K562 (cell line): ENCODE measurements around the gene MAP7D1. TPM values are rescaled to one million over a fixed set of nuclear protein-coding genes. Genes with fewer than 3 reads are reported as not detected.

ENCODE experiments used
- CREM ChIP-seq: IDR thresholded peaks from 2 replicates; pipeline ENCODE4 v1.6.1; 2014; ENCODE audit warnings: antibody characterized with exemption, low read depth
- HDAC1 ChIP-seq, 2 experiments: fragments of 450-650 bp; IDR thresholded peaks; 2 replicates each; pipeline ENCODE4 v1.6.1; 2016 to 2017; ENCODE audit warnings: inconsistent platforms in 1 of 2, mild to moderate bottlenecking in 1 of 2, moderate library complexity in 1 of 2
- HDAC8 ChIP-seq: fragments of 450-650 bp; IDR thresholded peaks from 2 replicates; pipeline ENCODE4 v1.6.1; 2016; ENCODE audit warnings: mild to moderate bottlenecking, missing genetic modification characterization, moderate library complexity, missing compliant biosample characterization
- MTA2 ChIP-seq: fragments of 450-650 bp; IDR thresholded peaks from 2 replicates; pipeline ENCODE4 v1.6.1; 2016; ENCODE audit warnings: low read depth
- RB1 ChIP-seq: fragments of 450-650 bp; IDR thresholded peaks from 2 replicates; pipeline ENCODE4 v1.6.1; 2017; ENCODE audit warnings: low read depth, mild to moderate bottlenecking
- RBFOX2 ChIP-seq: fragments of 200-400 bp; formaldehyde crosslinking; IDR thresholded peaks from 2 replicates; pipeline ENCODE4 v1.6.1; 2017; ENCODE audit warnings: low read depth, mild to moderate bottlenecking, low read length, moderate library complexity
- SMAD4 ChIP-seq: fragments of 250-450 bp; sonication (Bioruptor Pico); conservative IDR thresholded peaks from 2 replicates; pipeline ENCODE4 v1.8.0; 2021; ENCODE audit warnings: inconsistent platforms, mild to moderate bottlenecking, moderate library complexity
- SP1 ChIP-seq: sonication (generic); formaldehyde crosslinking; IDR thresholded peaks from 2 replicates; pipeline ENCODE4 v1.8.1; 2022; ENCODE audit warnings: mild to moderate bottlenecking, missing genetic modification reagents
- STAT6 ChIP-seq: sonication (generic); formaldehyde crosslinking; IDR thresholded peaks from 2 replicates; pipeline ENCODE4 v1.8.1; 2023; ENCODE audit warnings: mild to moderate bottlenecking, missing genetic modification reagents
- TFAP4 ChIP-seq: sonication (generic); formaldehyde crosslinking; IDR thresholded peaks from 2 replicates; pipeline ENCODE4 v1.8.0; 2022; ENCODE audit warnings: missing genetic modification reagents, mild to moderate bottlenecking, moderate library complexity, borderline replicate concordance
- TRIM28 ChIP-seq: fragments of 450-650 bp; IDR thresholded peaks from 2 replicates; pipeline ENCODE4 v1.6.1; 2017
- polyA plus RNA-seq, 8 experiments: library from polyadenylated mRNA; depleted of rRNA in 4 of 8; stranded (reverse) in 5 of 8; unstranded in 3 of 8; fragments of >200 nt; fragmentation: Nextera tagmentation in 2 of 8; fragmentation: Illumina TruSeq in 1 of 8; extraction: Ambion mirVana in 2 of 8; extraction: Trizol in 1 of 8; gene quantifications; 2 replicates each; pipeline versions ENCODE4 v1.2.1 to v1.2.3, GENCODE V29; 2011 to 2014; ENCODE audit warnings: inconsistent platforms in 1 of 8, missing spikeins in 1 of 8
- total RNA-seq, 7 experiments: library from RNA; depleted of rRNA in 6 of 7; stranded (reverse); fragments of >200 nt in 6 of 7; fragmentation: Illumina TruSeq in 2 of 7; extraction: Trizol in 2 of 7; gene quantifications; 2 replicates each; pipeline versions ENCODE4 v1.2.1 to v1.2.3, GENCODE V29; 2011 to 2021; ENCODE audit warnings: low replicate concordance in 1 of 7
- TF ChIP-seq, protein P1 (sequence below): fragments of 450-650 bp; formaldehyde crosslinking; IDR thresholded peaks from 2 replicates; pipeline ENCODE4 v1.4.0; 2020; ENCODE audit warnings: mild to moderate bottlenecking, moderate library complexity
- TF ChIP-seq, protein P2 (sequence below), 2 experiments: fragments of 450-650 bp; IDR thresholded peaks; 2 replicates each; pipeline ENCODE4 v1.6.1; 2018; ENCODE audit warnings: mild to moderate bottlenecking in 2 of 2, low read depth in 1 of 2; ENCODE audit not compliant: partially characterized antibody in 2 of 2
- TF ChIP-seq, protein P3 (sequence below): fragments of 450-650 bp; IDR thresholded peaks from 2 replicates; pipeline ENCODE4 v1.6.1; 2017; ENCODE audit warnings: antibody characterized with exemption

MAP7D1 gene
- total and polyA plus RNA-seq, 9 of the 15 experiments (the other 6 are each of a cell fraction or from before 2014, with no cell fraction given), result 3.6 to 108 (median 34.5) TPM

DNA sequence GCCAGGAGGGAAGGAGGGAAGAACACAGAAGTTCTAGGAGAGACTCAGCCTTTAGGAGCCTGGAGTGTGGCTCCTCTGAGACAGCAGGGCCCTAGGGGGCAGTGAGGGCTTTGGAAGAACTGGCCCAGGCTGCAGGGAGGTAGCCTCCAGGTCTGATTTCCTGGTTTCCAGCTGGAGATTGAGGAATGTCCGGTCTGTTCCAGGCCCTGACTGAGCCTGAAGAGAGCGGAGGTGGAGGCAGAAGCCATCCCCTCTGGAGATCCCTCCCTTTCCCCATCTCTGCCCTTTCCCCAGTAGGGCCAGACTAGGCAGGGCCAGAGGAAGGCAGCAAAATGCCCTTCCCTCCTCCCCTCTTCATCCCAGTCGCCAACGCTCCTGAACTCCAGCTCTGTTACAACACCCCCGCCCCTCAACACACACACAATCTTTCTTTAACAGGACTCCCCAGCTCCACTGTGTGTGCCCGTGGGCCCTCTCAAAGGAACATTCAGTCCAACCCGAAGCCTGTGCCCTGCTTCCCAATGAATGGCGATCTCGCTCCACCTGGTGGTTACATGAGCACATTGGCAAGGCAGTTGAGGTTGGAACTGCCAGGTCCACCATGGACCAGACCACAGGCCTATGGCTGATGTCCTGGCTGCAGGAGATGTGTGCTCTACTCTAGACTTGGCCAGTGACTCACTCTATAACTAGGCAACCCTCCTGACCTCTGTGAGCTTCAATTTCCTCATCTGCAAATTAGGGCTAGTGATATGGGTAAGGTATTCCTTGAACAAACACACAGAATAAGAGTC lies 32.0 kb downstream of the MAP7D1 start (continued):
- TF ChIP-seq MTA2 (0 out of 2 replicates have a peak, but pooled peaks have one; percentile 19), SP1 (CRISPR knock-in tag) (0 out of 2 replicates have a peak, but pooled peaks have one; percentile 38), STAT6 (CRISPR knock-in tag) (peak; percentile 75; the same call in 1 of the 2 replicates), HDAC8 (0 out of 2 replicates have a peak, but pooled peaks have one; percentile 19), SMAD4 (CRISPR knock-in tag) (0 out of 2 replicates have a peak, but pooled peaks have one; percentile 46), HDAC1 (IDR thresholded peaks at IDR 0.05) (peak in 1 of 2 experiments; percentile 43; a peak in 1 of 4 replicates), TRIM28 (peak; percentile 89; the same call in 1 of the 2 replicates), CREM (0 out of 2 replicates have a peak, but pooled peaks have one; percentile 46), TFAP4 (CRISPR knock-in tag) (peak; percentile 67; the same call in 1 of the 2 replicates), RB1 (0 out of 2 replicates have a peak, but pooled peaks have one; percentile 38), RBFOX2 (peak; percentile 52)
- TF ChIP-seq, protein P1, sequence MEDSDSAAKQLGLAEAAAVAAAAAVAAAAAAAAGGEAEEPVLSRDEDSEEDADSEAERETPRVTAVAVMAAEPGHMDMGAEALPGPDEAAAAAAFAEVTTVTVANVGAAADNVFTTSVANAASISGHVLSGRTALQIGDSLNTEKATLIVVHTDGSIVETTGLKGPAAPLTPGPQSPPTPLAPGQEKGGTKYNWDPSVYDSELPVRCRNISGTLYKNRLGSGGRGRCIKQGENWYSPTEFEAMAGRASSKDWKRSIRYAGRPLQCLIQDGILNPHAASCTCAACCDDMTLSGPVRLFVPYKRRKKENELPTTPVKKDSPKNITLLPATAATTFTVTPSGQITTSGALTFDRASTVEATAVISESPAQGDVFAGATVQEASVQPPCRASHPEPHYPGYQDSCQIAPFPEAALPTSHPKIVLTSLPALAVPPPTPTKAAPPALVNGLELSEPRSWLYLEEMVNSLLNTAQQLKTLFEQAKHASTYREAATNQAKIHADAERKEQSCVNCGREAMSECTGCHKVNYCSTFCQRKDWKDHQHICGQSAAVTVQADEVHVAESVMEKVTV, result peak; percentile 96
- TF ChIP-seq, protein P2, sequence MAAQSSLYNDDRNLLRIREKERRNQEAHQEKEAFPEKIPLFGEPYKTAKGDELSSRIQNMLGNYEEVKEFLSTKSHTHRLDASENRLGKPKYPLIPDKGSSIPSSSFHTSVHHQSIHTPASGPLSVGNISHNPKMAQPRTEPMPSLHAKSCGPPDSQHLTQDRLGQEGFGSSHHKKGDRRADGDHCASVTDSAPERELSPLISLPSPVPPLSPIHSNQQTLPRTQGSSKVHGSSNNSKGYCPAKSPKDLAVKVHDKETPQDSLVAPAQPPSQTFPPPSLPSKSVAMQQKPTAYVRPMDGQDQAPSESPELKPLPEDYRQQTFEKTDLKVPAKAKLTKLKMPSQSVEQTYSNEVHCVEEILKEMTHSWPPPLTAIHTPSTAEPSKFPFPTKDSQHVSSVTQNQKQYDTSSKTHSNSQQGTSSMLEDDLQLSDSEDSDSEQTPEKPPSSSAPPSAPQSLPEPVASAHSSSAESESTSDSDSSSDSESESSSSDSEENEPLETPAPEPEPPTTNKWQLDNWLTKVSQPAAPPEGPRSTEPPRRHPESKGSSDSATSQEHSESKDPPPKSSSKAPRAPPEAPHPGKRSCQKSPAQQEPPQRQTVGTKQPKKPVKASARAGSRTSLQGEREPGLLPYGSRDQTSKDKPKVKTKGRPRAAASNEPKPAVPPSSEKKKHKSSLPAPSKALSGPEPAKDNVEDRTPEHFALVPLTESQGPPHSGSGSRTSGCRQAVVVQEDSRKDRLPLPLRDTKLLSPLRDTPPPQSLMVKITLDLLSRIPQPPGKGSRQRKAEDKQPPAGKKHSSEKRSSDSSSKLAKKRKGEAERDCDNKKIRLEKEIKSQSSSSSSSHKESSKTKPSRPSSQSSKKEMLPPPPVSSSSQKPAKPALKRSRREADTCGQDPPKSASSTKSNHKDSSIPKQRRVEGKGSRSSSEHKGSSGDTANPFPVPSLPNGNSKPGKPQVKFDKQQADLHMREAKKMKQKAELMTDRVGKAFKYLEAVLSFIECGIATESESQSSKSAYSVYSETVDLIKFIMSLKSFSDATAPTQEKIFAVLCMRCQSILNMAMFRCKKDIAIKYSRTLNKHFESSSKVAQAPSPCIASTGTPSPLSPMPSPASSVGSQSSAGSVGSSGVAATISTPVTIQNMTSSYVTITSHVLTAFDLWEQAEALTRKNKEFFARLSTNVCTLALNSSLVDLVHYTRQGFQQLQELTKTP (IDR thresholded peaks at IDR 0.05; ENCODE audit: low read depth in 1 of 2, partially characterized antibody in 2 of 2), result peak in 1 of 2 experiments; percentile 36
- TF ChIP-seq, protein P3, sequence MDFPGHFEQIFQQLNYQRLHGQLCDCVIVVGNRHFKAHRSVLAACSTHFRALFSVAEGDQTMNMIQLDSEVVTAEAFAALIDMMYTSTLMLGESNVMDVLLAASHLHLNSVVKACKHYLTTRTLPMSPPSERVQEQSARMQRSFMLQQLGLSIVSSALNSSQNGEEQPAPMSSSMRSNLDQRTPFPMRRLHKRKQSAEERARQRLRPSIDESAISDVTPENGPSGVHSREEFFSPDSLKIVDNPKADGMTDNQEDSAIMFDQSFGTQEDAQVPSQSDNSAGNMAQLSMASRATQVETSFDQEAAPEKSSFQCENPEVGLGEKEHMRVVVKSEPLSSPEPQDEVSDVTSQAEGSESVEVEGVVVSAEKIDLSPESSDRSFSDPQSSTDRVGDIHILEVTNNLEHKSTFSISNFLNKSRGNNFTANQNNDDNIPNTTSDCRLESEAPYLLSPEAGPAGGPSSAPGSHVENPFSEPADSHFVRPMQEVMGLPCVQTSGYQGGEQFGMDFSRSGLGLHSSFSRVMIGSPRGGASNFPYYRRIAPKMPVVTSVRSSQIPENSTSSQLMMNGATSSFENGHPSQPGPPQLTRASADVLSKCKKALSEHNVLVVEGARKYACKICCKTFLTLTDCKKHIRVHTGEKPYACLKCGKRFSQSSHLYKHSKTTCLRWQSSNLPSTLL, result no peak
